Thoracic aorta (tissue), 2 donors: Measurements from ENCODE around the gene TBC1D24. TPM values are rescaled to one million over a fixed set of nuclear protein-coding genes. Genes with fewer than 3 reads are reported as not detected.

Experiments
- ATAC-seq: fragments of 150-250 bp; one replicate; pipeline ENCODE4 v1.8.0; 2017; ENCODE audit warnings: low read depth; ENCODE audit not compliant: insufficient number of reproducible peaks, low FRiP score
- DNase-seq: peaks from one replicate; pipeline ENCODE4 v3.0.0-alpha.2; 2020; ENCODE audit warnings: low spot score
- H3K27ac ChIP-seq, 2 donors: fragments of 200-600 bp; sonication (generic); 1 replicate in 1 of 2; 2 replicates in 1 of 2; pipeline ENCODE4 v1.5.1; 2016; ENCODE audit warnings: mild to moderate bottlenecking in 2 of 2, moderate library complexity in 2 of 2
- H3K27me3 ChIP-seq: fragments of 200-600 bp; sonication (generic); replicated peaks from 2 replicates; pipeline ENCODE4 v1.6.0; 2016; ENCODE audit warnings: mild to moderate bottlenecking; ENCODE audit not compliant: insufficient read depth
- H3K36me3 ChIP-seq: fragments of 200-600 bp; sonication (generic); one replicate; pipeline ENCODE4 v1.5.1; 2016
- H3K4me1 ChIP-seq, 2 donors: fragments of 200-600 bp; sonication (generic); 1 replicate in 1 of 2; 2 replicates in 1 of 2; pipeline versions ENCODE4 v1.5.1 to v1.6.0; 2016; ENCODE audit warnings: low read depth in 2 of 2, mild to moderate bottlenecking in 1 of 2; ENCODE audit not compliant: control insufficient read depth in 1 of 2
- H3K4me3 ChIP-seq: fragments of 200-600 bp; sonication (generic); 2 replicates; pipeline ENCODE4 v1.5.1; 2016; ENCODE audit warnings: mild to moderate bottlenecking
- H3K9me3 ChIP-seq: fragments of 200-600 bp; sonication (generic); 2 replicates; pipeline ENCODE4 v1.5.1; 2016
- CTCF ChIP-seq: fragments of 200-600 bp; sonication (generic); IDR thresholded peaks from one replicate; pipeline ENCODE4 v1.5.1; 2019; ENCODE audit warnings: antibody characterized with exemption
- total RNA-seq, 2 donors: library from RNA; depleted of rRNA; stranded (reverse); fragments of >200 nt; gene quantifications; one replicate each; pipeline versions ENCODE4 v1.1.0 to v1.2.3, GENCODE V29; 2016

TBC1D24 gene
- total RNA-seq, 2 donors from 2014 or later, result 14.5 to 15.0 TPM

GRCh38 chr16:2457946-2458345 lies 17.0 kb upstream of the TBC1D24 start:
- Histone ChIP-seq H3K36me3 (no peaks in the 10 kb centered on the region), H3K27me3 (no peaks in the 10 kb centered on the region), H3K27ac (no peak overlapping the region), H3K9me3 (no peaks in the 10 kb centered on the region), H3K4me3 (no peak overlapping the region), H3K4me1 (peaks cover 0 to 14% of the 10 kb centered on the region in 2 donors)
- DNase-seq (no peak), ATAC-seq (no peak)
- no peak for TF ChIP-seq CTCF

- no peak for ATAC-seq
- H3K27ac ChIP-seq, result no peak overlapping the region
- no peaks in the 10 kb centered on the region for H3K9me3 ChIP-seq
- peaks cover 0 to 14% of the 10 kb centered on the region in 2 donors for H3K4me1 ChIP-seq
- DNase-seq, result no peak
- no peaks in the 10 kb centered on the region for H3K36me3 ChIP-seq
- H3K4me3 ChIP-seq, result peak overlapping the region; percentile 84
- no peak for TF ChIP-seq CTCF
- H3K27me3 ChIP-seq, result no peaks in the 10 kb centered on the region
Observed at GRCh38 chr16:2458887-2459646, 15.9 kb upstream of the TBC1D24 start.

- TF ChIP-seq CTCF, result no peak
- ATAC-seq (peak; percentile 79), DNase-seq (peak; percentile 86)
- H3K27me3 ChIP-seq, result no peaks in the 10 kb centered on the region
- H3K9me3 ChIP-seq, result no peaks in the 10 kb centered on the region
- H3K36me3 ChIP-seq, result no peaks in the 10 kb centered on the region
- peaks cover 0 to 14% of the 10 kb centered on the region in 2 donors for H3K4me1 ChIP-seq
- no peak within 1 kb of the TSS for H3K27ac ChIP-seq
- peak within 1 kb of the TSS; percentile 84 for H3K4me3 ChIP-seq
Observed at GRCh38 chr16:2459647-2460390, 15.1 kb upstream of the TBC1D24 start, which contains the start of gene TEDC2. TEDC2 (plus strand) TSS chr16:2460109; CDS start chr16:2460145, 36 bp downstream.

GRCh38 chr16:2460391-2460713 lies 14.6 kb upstream of the TBC1D24 start:
- ATAC-seq (no peak), DNase-seq (no peak)
- no peaks in the 10 kb centered on the region for H3K27me3 ChIP-seq
- no peak overlapping the region for H3K27ac ChIP-seq
- H3K9me3 ChIP-seq, result no peaks in the 10 kb centered on the region
- peaks cover 0 to 14% of the 10 kb centered on the region in 2 donors for H3K4me1 ChIP-seq
- peak overlapping the region; percentile 84 for H3K4me3 ChIP-seq
- no peaks in the 10 kb centered on the region for H3K36me3 ChIP-seq
- no peak for TF ChIP-seq CTCF

GRCh38 chr16:2460916-2461315 lies 14.0 kb upstream of the TBC1D24 start:
- Histone ChIP-seq H3K4me3 (no peak overlapping the region), H3K9me3 (no peaks in the 10 kb centered on the region), H3K36me3 (no peaks in the 10 kb centered on the region), H3K27ac (no peak overlapping the region), H3K4me1 (peaks cover 0 to 14% of the 10 kb centered on the region in 2 donors), H3K27me3 (no peaks in the 10 kb centered on the region)
- ATAC-seq (no peak), DNase-seq (no peak)
- TF ChIP-seq CTCF, result no peak
